Fibroblast of skin of right biceps (primary cell): ENCODE data around the gene GULP1.
A peak's percentile ranks its signal among the peaks of the same experiment; 100 is the strongest.

Experiments
- DNase-seq: peaks from one replicate; pipeline ENCODE4 v3.0.0-alpha.2; 2013

Gene GULP1

GRCh38 chr2:188326669-188327301 lies 35.1 kb downstream of the GULP1 start:
- no peak for DNase-seq

GRCh38 chr2:188327518-188328213 lies 36.0 kb downstream of the GULP1 start:
- peak; percentile 34 for DNase-seq

DNA sequence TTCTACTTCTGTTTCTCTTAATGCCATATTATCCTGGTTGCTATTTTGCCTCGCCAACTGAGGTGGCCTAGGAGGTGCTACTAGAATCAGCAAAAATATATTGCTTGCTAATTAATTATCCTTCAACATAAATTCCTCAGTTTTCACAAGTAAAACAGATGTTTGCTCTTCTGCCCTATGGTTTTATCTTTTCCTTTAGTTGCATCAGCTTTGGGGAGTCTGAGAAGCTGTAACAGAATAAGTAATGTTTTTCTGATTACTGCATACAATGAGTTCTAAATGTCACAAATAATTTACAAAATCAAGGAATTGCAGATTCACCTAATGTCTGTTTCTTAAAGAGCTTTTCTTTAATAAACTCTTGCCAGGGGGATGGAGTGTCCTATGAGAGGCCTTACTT lies 36.7 kb downstream of the GULP1 start:
- DNase-seq = no peak

- no peak for DNase-seq
These were observed 38.8 kb downstream of the GULP1 start for GRCh38 chr2:188330316-188331053.

DNA sequence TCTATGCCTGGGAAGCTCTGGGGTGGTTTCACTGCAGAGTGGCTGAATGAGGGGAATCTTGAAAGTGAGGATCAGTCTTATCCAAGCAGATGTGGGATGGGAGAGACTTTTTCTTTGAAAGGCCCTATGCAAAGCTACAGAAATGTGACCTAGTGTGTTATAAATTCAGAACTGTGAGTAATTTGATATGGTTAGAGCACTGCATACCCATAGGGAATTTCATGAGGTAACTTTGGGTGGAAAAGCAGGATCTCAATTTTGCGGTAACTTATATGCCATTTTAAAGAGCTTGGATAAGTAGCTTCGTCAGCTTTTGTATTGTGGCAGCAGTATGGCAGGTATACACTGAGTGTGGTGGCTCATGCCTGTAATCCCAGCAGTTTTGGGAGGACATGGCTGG lies 40.9 kb downstream of the GULP1 start:
- no peak for DNase-seq

GRCh38 chr2:188333751-188334524 lies 42.3 kb downstream of the GULP1 start:
- DNase-seq = no peak

DNA sequence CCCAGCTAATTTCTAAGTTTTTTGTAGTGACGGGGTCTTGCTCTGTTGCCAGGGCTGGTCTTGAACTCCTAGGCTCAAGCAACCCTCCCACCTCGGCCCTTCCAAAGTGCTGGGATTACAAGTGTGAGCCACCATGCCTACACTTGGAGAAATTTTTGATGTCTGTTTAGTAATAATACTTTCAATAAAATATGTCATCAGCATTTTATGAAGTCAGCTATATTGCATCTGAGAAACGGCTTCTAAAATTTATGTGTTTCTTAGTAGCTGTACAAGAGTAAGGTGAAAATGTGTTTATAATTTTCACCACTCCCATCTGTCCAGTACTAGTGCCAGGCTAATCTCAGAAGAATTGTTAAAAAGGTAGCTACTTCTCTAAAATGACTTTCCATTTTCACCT lies 46.8 kb downstream of the GULP1 start:
- no peak for DNase-seq

GRCh38 chr2:188340257-188340656 lies 48.6 kb downstream of the GULP1 start:
- no peak for DNase-seq

DNA sequence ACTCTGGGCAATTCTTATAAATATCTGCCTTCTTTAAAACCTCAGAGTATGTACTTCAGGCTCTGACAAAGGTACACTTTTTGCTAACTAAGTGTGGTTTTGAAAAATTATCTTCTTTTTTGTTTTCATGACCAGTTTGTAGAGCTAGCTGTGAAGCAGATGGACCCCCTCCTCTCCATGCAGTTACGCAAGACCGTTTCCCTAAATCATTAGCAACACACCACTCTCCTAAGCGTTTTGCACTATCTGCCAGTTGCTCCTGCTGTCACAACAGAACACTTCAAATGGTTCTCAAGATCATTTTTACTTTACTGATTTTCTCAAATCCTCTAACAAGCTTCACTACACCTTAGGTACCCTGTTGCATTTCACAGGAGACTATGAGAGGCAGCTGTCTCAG lies 53.3 kb downstream of the GULP1 start:
- peak; percentile 11 for DNase-seq

DNA sequence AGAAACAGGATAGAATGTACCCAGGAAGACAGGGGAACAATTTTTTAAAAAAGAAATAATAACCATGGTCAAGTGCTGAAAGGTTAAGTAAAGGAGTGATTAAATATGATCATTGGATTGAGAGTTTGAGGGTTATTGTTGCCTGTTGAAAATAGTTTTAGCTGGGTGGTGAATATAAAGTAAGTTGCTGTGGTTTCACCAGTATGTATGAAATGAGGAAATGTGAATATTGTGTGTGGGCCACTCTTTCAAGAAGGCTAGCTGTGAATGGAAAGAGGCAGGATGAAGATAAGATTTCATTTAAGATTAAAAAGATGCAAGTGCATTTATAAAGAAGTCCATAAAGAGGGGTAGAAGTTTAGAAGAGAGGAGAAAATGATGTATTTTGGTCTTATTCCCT lies 53.8 kb downstream of the GULP1 start:
- DNase-seq = peak; percentile 69

DNA sequence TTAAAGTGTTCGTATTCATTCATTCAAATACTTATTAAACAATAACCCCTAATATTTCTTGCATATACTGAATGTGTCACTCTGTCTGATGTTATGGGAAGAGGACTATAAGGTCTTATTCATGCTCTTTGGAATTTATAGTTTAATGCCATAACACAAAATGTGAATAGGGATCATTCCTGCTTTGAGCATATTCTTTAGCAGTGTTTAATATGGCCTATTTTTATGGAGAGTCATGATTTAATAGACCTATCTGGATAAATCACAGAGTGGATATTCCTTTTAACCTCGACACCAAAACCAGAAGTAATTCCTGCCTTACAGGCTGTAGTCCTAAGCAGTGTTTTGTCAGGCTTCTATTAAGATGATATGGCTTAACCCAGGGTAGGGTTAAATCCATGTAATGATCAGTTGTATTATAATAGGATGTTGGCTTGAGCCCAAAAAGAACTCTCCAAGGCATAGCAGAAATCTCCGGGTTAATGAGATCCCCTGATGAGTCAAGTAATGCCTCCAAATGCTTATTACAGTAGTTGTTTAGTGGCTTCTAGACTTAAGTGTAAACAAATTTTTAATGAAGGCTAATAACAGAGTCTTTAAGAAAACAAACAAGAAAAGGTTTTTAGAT lies 54.3 kb downstream of the GULP1 start:
- peak; percentile 58 for DNase-seq

DNA sequence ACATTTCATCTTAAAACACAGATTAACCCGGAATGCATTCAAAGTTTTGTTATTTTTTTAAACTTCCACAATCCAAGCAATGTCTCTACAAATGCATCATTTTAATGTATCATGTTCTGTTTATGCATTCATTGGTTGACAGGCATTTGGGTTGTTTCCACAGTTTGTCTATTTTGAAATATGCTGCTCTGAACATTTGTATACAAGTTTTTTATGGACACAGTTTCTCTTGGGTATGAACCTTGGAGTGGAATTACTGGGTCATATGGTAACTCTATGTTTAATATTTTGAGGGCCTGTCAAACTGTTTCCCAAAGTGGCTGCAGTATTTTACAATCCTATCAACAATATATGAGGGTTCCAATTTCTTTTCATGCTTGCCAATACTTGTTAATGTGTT lies 57.3 kb downstream of the GULP1 start:
- no peak for DNase-seq

DNA sequence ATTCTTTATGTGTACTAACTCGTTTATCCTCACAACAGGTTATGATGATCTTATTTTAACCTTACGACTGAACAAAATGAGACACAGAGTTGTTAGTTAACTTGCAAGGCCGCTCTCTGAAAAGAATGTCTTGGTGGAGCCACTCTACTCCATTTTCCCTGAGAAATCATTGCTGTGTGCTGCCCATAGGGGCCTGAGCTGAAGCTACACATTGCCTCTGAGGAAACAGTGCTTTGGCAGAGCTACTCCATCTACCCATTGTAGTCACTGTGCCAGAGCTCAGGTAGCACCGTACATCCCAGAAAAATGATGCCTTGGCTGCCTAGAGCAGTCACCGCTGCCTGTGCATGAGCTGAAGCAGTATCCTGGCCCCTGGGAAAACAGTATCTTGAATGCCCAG lies 61.6 kb downstream of the GULP1 start:
- DNase-seq = no peak

- DNase-seq = no peak
These were observed 69.0 kb downstream of the GULP1 start for GRCh38 chr2:188360485-188361263.

- no peak for DNase-seq
These were observed 72.5 kb downstream of the GULP1 start for GRCh38 chr2:188364033-188364630.

DNA sequence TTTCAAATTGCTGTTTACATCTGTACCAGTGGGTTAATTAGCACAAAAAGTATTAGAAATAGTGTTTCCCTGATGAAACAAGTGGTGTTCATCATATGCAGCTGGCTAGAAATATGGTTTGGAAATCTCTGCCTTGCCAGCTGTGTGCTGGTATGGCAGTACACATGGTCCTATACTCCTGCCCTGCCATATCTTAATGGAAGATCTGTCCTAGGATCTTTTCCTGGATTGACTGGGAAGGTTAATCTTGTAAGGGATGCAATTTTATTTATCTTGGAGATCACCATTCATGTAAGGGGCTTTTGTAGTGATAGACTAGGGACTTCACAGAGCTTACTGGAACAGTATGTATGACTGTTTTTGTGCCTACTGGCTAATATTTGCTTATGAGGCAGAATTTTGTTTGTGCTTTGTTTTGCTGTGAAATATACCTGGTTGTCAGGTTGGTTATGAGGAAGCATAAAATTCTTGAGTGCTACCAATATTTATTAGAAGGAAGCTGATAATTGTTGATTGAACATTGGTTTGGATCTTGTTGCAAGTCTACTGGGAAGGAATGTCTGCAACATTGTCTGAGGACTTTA lies 73.5 kb downstream of the GULP1 start:
- DNase-seq = no peak

GRCh38 chr2:188367164-188367563 lies 75.5 kb downstream of the GULP1 start:
- no peak for DNase-seq

GRCh38 chr2:188369365-188369764 lies 77.7 kb downstream of the GULP1 start:
- DNase-seq = peak; percentile 53

DNA sequence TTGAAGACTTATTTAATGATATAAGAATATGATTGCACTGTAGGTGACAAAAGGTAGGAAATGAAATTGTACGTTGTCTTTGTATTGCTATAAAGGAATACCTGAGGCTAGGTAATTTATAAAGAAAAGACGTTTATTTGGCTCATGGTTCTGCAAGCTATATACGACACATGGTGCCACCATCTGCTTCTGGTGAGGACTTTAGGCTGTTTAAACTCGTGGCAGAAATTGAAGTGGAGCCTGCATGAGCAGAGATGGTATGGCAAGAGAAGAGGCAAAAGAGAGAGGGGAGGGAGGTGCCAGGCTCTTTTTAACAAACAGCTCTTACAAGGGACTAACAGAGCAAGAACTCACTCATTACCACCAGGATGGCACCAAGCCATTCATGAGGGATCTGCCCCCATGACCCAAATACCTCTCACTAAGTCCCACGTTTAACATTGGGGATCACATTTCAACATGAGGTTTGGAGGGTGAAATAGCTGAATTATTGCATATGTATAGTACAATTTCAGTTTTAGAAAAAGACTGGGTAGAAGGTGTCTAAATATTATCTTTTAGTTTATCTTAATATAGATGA lies 86.8 kb downstream of the GULP1 start:
- DNase-seq = no peak

DNA sequence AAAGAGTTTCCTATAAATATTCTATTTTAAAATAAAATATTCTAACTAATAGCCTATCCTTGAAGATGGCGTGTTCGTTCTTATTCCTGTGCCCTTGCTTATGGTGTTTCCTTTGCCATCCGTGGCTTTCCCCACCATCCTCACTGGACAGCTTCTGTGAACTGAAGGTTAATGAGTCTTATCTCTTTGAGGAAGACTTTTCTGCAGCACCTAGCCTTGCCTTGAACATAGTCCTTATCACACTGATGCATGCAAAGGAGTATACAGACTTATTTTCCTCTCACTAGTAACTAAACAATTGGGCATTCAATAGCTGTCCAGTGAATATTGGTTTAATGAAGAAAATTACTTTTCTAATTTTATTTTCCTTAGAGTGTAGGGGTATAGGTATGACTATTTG lies 88.1 kb downstream of the GULP1 start:
- no peak for DNase-seq

DNA sequence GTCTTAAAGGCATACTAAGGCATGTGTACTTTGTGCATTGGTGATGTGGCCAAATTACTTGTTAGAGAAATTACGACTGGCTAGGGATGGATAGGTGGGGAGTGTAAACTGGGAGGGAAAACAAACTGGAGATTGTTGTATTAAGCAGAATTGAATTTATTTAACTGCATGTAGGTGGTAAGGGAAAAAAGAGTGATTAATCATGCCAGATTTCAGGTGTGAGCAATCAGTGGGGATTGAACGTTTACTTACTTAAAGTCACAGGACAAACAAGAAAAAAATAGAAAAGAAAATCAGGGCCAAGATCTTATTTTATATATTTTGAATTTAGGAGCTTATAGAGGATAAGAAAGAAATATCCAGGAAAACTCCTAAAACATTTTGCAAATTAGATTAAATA lies 88.6 kb downstream of the GULP1 start:
- DNase-seq = no peak
